B cell (primary cell): ENCODE results near the gene C13orf42. TPM values are rescaled to one million over a fixed set of nuclear protein-coding genes. Genes with fewer than 3 reads are reported as not detected.

Experiments
- ATAC-seq: fragments of 200-7000 bp; cut with Tn5 transposase; one replicate; pipeline ENCODE4 v1.10.0; 2021; ENCODE audit warnings: low read depth, mild to moderate bottlenecking, moderate number of reproducible peaks, moderate library complexity
- CTCF ChIA-PET: fragments of 350-600 bp; sonication (Branson Sonifier 250); formaldehyde crosslinking; loops from one replicate; lab custom pipeline; 2021; ENCODE audit warnings: antibody characterized with exemption, inconsistent platforms; lab: Charles Lee
- POLR2A ChIA-PET: fragments of 350-600 bp; sonication (Branson Sonifier 250); formaldehyde crosslinking; loops from one replicate; lab custom pipeline; 2021; ENCODE audit warnings: antibody characterized with exemption; lab: Charles Lee
- DNase-seq: peaks from one replicate; pipeline ENCODE4 v3.0.0; 2013
- H2AFZ ChIP-seq: 2 replicates; pipeline ENCODE4 v1.6.1; 2012; ENCODE audit warnings: mild to moderate bottlenecking, low read depth, low read length; ENCODE audit not compliant: insufficient read depth, poor library complexity, severe bottlenecking
- H3K27ac ChIP-seq, 2 donors: 1 replicate in 1 of 2; 2 replicates in 1 of 2; pipeline ENCODE4 v1.5.1; 2012 to 2013; ENCODE audit warnings: low read length in 2 of 2, mild to moderate bottlenecking in 2 of 2, moderate library complexity in 1 of 2
- H3K27me3 ChIP-seq, 4 experiments: fragments of 200-600 bp in 1 of 4; sonication (generic) in 1 of 4; replicated peaks in 1 of 4; 1 replicate in 2 of 4; 2 replicates in 2 of 4; pipeline versions ENCODE4 v1.6.1 to v1.7.0; 2013 to 2016; ENCODE audit warnings: low read length in 3 of 4, mild to moderate bottlenecking in 2 of 4, mixed read lengths in 1 of 4, moderate library complexity in 1 of 4; ENCODE audit not compliant: insufficient read depth in 4 of 4, control insufficient read depth in 3 of 4; ENCODE audit errors: control extremely low read depth in 1 of 4
- H3K36me3 ChIP-seq, 2 experiments: replicated peaks in 1 of 2; 1 replicate in 1 of 2; 2 replicates in 1 of 2; pipeline versions ENCODE4 v1.6.1 to v1.7.1; 2013; ENCODE audit warnings: low read length in 1 of 2; ENCODE audit not compliant: insufficient read depth in 2 of 2, control insufficient read depth in 1 of 2; ENCODE audit errors: control extremely low read depth in 1 of 2, extremely low read depth in 1 of 2
- H3K4me1 ChIP-seq, 2 donors: fragments of 200-600 bp in 1 of 2; sonication (generic) in 1 of 2; 1 replicate in 1 of 2; 2 replicates in 1 of 2; pipeline versions ENCODE4 v1.5.1 to v1.6.1; 2013 to 2017; ENCODE audit warnings: low read length in 2 of 2; ENCODE audit not compliant: control insufficient read depth in 2 of 2, insufficient read depth in 2 of 2
- H3K4me2 ChIP-seq: replicated peaks from 2 replicates; pipeline ENCODE3; 2012; ENCODE audit warnings: mild to moderate bottlenecking, low read depth, low read length; ENCODE audit not compliant: poor library complexity, severe bottlenecking
- H3K4me3 ChIP-seq, 5 experiments: fragments of 200-600 bp in 1 of 5; sonication (generic) in 1 of 5; 1 replicate in 3 of 5; 2 replicates in 2 of 5; pipeline versions ENCODE4 v1.5.1 to v1.7.0; 2011 to 2016; ENCODE audit warnings: low read length in 4 of 5, mild to moderate bottlenecking in 4 of 5, low read depth in 2 of 5, control low read depth in 1 of 5, moderate library complexity in 1 of 5; ENCODE audit not compliant: insufficient read depth in 1 of 5; ENCODE audit errors: control extremely low read depth in 1 of 5, extremely low read depth in 1 of 5
- H3K79me2 ChIP-seq: fragments of 200-600 bp; sonication (generic); one replicate; pipeline ENCODE4 v1.6.0; 2016; ENCODE audit warnings: low read length; ENCODE audit not compliant: control insufficient read depth, insufficient read depth
- H3K9ac ChIP-seq: fragments of 200-600 bp; sonication (generic); 2 replicates; pipeline ENCODE4 v1.6.1; 2017; ENCODE audit warnings: mild to moderate bottlenecking, low read length, moderate library complexity
- H3K9me3 ChIP-seq, 3 donors: one replicate each; pipeline versions ENCODE4 v1.6.1 to v1.7.1; 2013; ENCODE audit warnings: low read length in 2 of 3; ENCODE audit not compliant: control insufficient read depth in 2 of 3, insufficient read depth in 1 of 3; ENCODE audit errors: control extremely low read depth in 1 of 3
- H4K20me1 ChIP-seq: 2 replicates; pipeline ENCODE4 v1.6.0; 2012; ENCODE audit warnings: mild to moderate bottlenecking, low read length; ENCODE audit not compliant: insufficient read depth, control insufficient read depth, poor library complexity, severe bottlenecking
- H3K27ac Mint-ChIP-seq: one replicate; pipeline ENCODE4 v1.8.0; 2021; ENCODE audit warnings: mixed read lengths
- H3K27me3 Mint-ChIP-seq: one replicate; pipeline ENCODE4 v1.8.0; 2021; ENCODE audit warnings: mixed read lengths
- H3K4me1 Mint-ChIP-seq: one replicate; pipeline ENCODE4 v1.8.0; 2021; ENCODE audit warnings: mixed read lengths
- H3K4me3 Mint-ChIP-seq: one replicate; pipeline ENCODE4 v1.8.0; 2021; ENCODE audit warnings: mixed read lengths
- H3K9me3 Mint-ChIP-seq: one replicate; pipeline ENCODE4 v1.8.0; 2022; ENCODE audit warnings: mixed read lengths; ENCODE audit not compliant: insufficient read depth
- CTCF ChIP-seq: fragments of 200-600 bp; IDR thresholded peaks from one replicate; pipeline ENCODE4 v1.8.0; 2022; ENCODE audit warnings: antibody characterized with exemption, mild to moderate bottlenecking
- EZH2 ChIP-seq: IDR thresholded peaks from 2 replicates; pipeline ENCODE4 v1.6.1; 2012; ENCODE audit warnings: borderline replicate concordance, low read depth, mild to moderate bottlenecking, moderate library complexity, low read length; ENCODE audit not compliant: insufficient read depth, poor library complexity, severe bottlenecking
- WGBS: methylation state at CpG from one replicate; pipeline ENCODE4 v1.1.5; 2013; ENCODE audit warnings: missing lambda C conversion rate; ENCODE audit not compliant: insufficient coverage; 5-methylcytosine and 5-hydroxymethylcytosine counted together
- intact Hi-C: fragments of 100-400 bp; cut with micrococcal nuclease; formaldehyde crosslinking; loops from one replicate; pipeline ENCODE4 v1.10.0; 2022
- polyA plus RNA-seq: library from polyadenylated mRNA; depleted of rRNA; stranded (reverse); fragments of >200 nt; gene quantifications from 2 replicates; pipeline ENCODE4 v1.2.3, GENCODE V29; 2012
- total RNA-seq, 2 donors: library from RNA; stranded (reverse); fragments of 120-200 nt in 1 of 2; gene quantifications; 1 replicate in 1 of 2; 2 replicates in 1 of 2; pipeline versions ENCODE4 v1.2.3 to v1.2.4, GENCODE V29; 2013 to 2022

C13orf42 gene
- total and polyA plus RNA-seq, 2 donors (not counting 1 experiment from before 2014, with no cell fraction given), result not detected

DNA sequence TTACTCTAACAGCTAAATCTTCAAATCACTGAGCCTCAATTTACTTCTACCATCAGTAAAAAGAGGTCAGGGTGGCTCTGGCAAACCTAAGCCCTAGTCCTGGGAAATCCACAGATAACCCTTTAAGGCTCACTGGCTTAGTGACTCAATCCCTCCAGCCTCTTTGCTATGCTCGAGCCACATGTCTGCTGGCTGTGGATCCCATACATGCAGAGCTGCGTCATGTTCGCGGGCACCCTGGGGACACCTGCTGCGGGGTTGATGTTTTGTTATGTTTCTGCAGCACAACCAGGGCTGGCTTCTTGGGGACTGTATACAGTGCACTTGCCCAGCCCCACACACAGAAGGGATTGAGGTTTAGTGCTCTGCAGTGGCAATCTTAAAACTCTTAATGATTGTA is 41.6 kb upstream of the C13orf42 start:
- peaks cover 20% of the 10 kb centered on the region for H3K27me3 Mint-ChIP-seq
- intact Hi-C loops, result no loop called here
- no peak overlapping the region for H3K27ac Mint-ChIP-seq
- no peaks in the 10 kb centered on the region for H3K27me3 ChIP-seq
- TF ChIP-seq CTCF (no peak), EZH2 (no peak)
- H3K4me3 ChIP-seq, result no peak overlapping the region
- H3K4me3 Mint-ChIP-seq, result no peak overlapping the region
- no peak for ATAC-seq
- H3K9ac ChIP-seq, result no peak overlapping the region
- DNase-seq, result no peak
- CTCF ChIA-PET, result no interaction called here
- no peaks in the 10 kb centered on the region for H3K9me3 ChIP-seq
- H2AFZ ChIP-seq, result no peak overlapping the region
- WGBS, result no CpG with 5 or more reads among the region's 5 CpGs
- no peak overlapping the region for H3K27ac ChIP-seq
- H3K36me3 ChIP-seq, result no peaks in the 10 kb centered on the region
- no peaks in the 10 kb centered on the region for H3K4me1 ChIP-seq
- no peak overlapping the region for H3K4me2 ChIP-seq
- no peaks in the 10 kb centered on the region for H3K79me2 ChIP-seq
- POLR2A ChIA-PET, result no interaction called here
- no peaks in the 10 kb centered on the region for H3K9me3 Mint-ChIP-seq
- no peaks in the 10 kb centered on the region for H4K20me1 ChIP-seq
- no peaks in the 10 kb centered on the region for H3K4me1 Mint-ChIP-seq

GRCh38 chr13:51151463-51151862 is 40.4 kb upstream of the C13orf42 start:
- Histone ChIP-seq H2AFZ (no peak overlapping the region), H3K27me3 (no peaks in the 10 kb centered on the region), H3K9ac (no peak overlapping the region), H3K79me2 (no peaks in the 10 kb centered on the region), H3K4me1 (no peaks in the 10 kb centered on the region), H3K4me2 (no peak overlapping the region), H4K20me1 (no peaks in the 10 kb centered on the region), H3K27ac (no peak overlapping the region), H3K4me3 (no peak overlapping the region), H3K9me3 (no peaks in the 10 kb centered on the region), H3K36me3 (no peaks in the 10 kb centered on the region)
- H3K4me1 Mint-ChIP-seq, result no peaks in the 10 kb centered on the region
- DNase-seq, result no peak
- CTCF ChIA-PET, result no interaction called here
- POLR2A ChIA-PET, result no interaction called here
- no peak for ATAC-seq
- no peak overlapping the region for H3K27ac Mint-ChIP-seq
- TF ChIP-seq EZH2 (no peak), CTCF (no peak)
- WGBS, result no CpG with 5 or more reads among the region's 1 CpG
- H3K9me3 Mint-ChIP-seq, result no peaks in the 10 kb centered on the region
- H3K27me3 Mint-ChIP-seq, result peaks cover 20% of the 10 kb centered on the region
- H3K4me3 Mint-ChIP-seq, result no peak overlapping the region
- intact Hi-C loops, result no loop called here
